MCF 10A (cell line): ENCODE measurements around the gene SFRP4. TPM values are rescaled to one million over a fixed set of nuclear protein-coding genes. Genes with fewer than 3 reads are reported as not detected.

Experiments used
- Bru-seq: library from RNA; stranded (reverse); fragments of 400-500 nt; gene quantifications from one replicate; lab custom pipeline; 2021; lab: Mats Ljungman, UMichigan
- BruChase-seq, 2 experiments: library from RNA; stranded (reverse); fragments of 400-500 nt; gene quantifications; one replicate each; lab custom pipeline; 2021; lab: Mats Ljungman, UMichigan
- BruUV-seq: library from RNA; stranded (reverse); fragments of 400-500 nt; replicated peaks from 2 replicates; lab custom pipeline; 2021; lab: Mats Ljungman, UMichigan
- CTCF ChIA-PET: fragments of 300-600 bp; sonication (Branson Sonifier 250); formaldehyde crosslinking; extraction: SDS; loops from one replicate; lab custom pipeline; 2021; ENCODE audit warnings: antibody characterized with exemption, inconsistent platforms; lab: Yijun Ruan, JAX
- POLR2A ChIA-PET: fragments of 300-600, 350-650 bp; sonication (Branson Sonifier 250); formaldehyde crosslinking; extraction: SDS; loops from one replicate; lab custom pipeline; 2020; ENCODE audit warnings: antibody characterized with exemption, inconsistent platforms; lab: Yijun Ruan, JAX
- DNase-seq: peaks from one replicate; pipeline ENCODE4 v3.0.0-alpha.2; 2018; ENCODE audit not compliant: unreplicated experiment
- H3K27ac Mint-ChIP-seq: one replicate; pipeline ENCODE4 v1.8.0; 2022; ENCODE audit warnings: mild to moderate bottlenecking, low read depth, mixed read lengths; ENCODE audit not compliant: unreplicated experiment
- H3K27me3 Mint-ChIP-seq: one replicate; pipeline ENCODE4 v1.8.0; 2022; ENCODE audit warnings: mixed read lengths; ENCODE audit not compliant: insufficient read depth, unreplicated experiment
- H3K36me3 Mint-ChIP-seq: one replicate; pipeline ENCODE4 v1.8.0; 2022; ENCODE audit warnings: mild to moderate bottlenecking, moderate library complexity, mixed read lengths; ENCODE audit not compliant: insufficient read depth, unreplicated experiment
- H3K4me1 Mint-ChIP-seq: one replicate; pipeline ENCODE4 v1.8.0; 2022; ENCODE audit warnings: mixed read lengths; ENCODE audit not compliant: insufficient read depth, unreplicated experiment
- H3K4me3 Mint-ChIP-seq: one replicate; pipeline ENCODE4 v1.8.0; 2022; ENCODE audit warnings: mild to moderate bottlenecking, moderate library complexity, mixed read lengths; ENCODE audit not compliant: unreplicated experiment
- H3K9me3 Mint-ChIP-seq: one replicate; pipeline ENCODE4 v1.8.0; 2022; ENCODE audit warnings: mixed read lengths; ENCODE audit not compliant: unreplicated experiment
- CTCF ChIP-seq: fragments of 200-600 bp; IDR thresholded peaks from one replicate; pipeline ENCODE4 v1.8.0; 2022; ENCODE audit warnings: antibody characterized with exemption, mild to moderate bottlenecking; ENCODE audit not compliant: unreplicated experiment
- intact Hi-C: fragments of 100-400 bp; cut with micrococcal nuclease; formaldehyde crosslinking; loops from 2 replicates; pipeline ENCODE4 v1.14.1; 2022
- long read RNA-seq: library from polyadenylated mRNA; stranded (forward); transcript quantifications from one replicate; pipeline ENCODE4 v2.0.0, GENCODE V29; 2022
- total RNA-seq: library from RNA; stranded (reverse); gene quantifications from 2 replicates; pipeline ENCODE4 v1.2.3, GENCODE V29; 2022

Gene SFRP4
- not detected in 2 replicates for total RNA-seq
- not detected for Bru-seq, nascent RNA
- not detected for BruChase-seq, experiment 1, labeled RNA remaining after a 6-hour chase
- BruChase-seq, experiment 2, labeled RNA remaining after a 2-hour chase = not detected
- long read RNA-seq = 0 reads

- ChIA-PET CTCF (interaction anchor here (0.6 to 3.6 kb wide), 21 partner anchors 7 to 1627 kb away, joined by 3 to 22 read pairs (median 3); no protein-coding TSS in a partner anchor), POLR2A (no interaction called here)
- H3K27ac Mint-ChIP-seq = no peak within 1 kb of the TSS
- H3K4me1 Mint-ChIP-seq = no peaks in the 10 kb centered on the region
- BruUV-seq = no TSS peak
- no peak within 1 kb of the TSS for H3K4me3 Mint-ChIP-seq
- no peaks in the 10 kb centered on the region for H3K9me3 Mint-ChIP-seq
- peak; percentile 56 for TF ChIP-seq CTCF
- peak; percentile 52 for DNase-seq
- intact Hi-C loops = no loop called here
- H3K36me3 Mint-ChIP-seq = peaks cover 6% of the 10 kb centered on the region
- peaks cover 38% of the 10 kb centered on the region for H3K27me3 Mint-ChIP-seq
Observed at GRCh38 chr7:37916673-37917660, at the start of gene SFRP4. TSS of gene SFRP4 (minus strand) at chr7:37916817. CDS start at chr7:37916537, 280 bp downstream.

- H3K9me3 Mint-ChIP-seq = no peaks in the 10 kb centered on the region
- H3K4me3 Mint-ChIP-seq = no peak overlapping the region
- H3K27ac Mint-ChIP-seq = no peak overlapping the region
- TF ChIP-seq CTCF = no peak
- no TSS peak for BruUV-seq
- H3K27me3 Mint-ChIP-seq = peaks cover 13% of the 10 kb centered on the region
- no peaks in the 10 kb centered on the region for H3K36me3 Mint-ChIP-seq
- ChIA-PET POLR2A (no interaction called here), CTCF (interaction anchor here (1.1 kb wide), 1 partner anchor 63 kb away, joined by 4 read pairs; no protein-coding TSS in a partner anchor)
- no peaks in the 10 kb centered on the region for H3K4me1 Mint-ChIP-seq
- DNase-seq = no peak
- intact Hi-C loops = no loop called here
Observed at GRCh38 chr7:37964196-37964595, 47.6 kb upstream of the SFRP4 start.

- Mint-ChIP-seq H3K4me1 (no peaks in the 10 kb centered on the region), H3K27ac (no peak overlapping the region), H3K36me3 (no peaks in the 10 kb centered on the region), H3K27me3 (peaks cover 13% of the 10 kb centered on the region), H3K9me3 (no peaks in the 10 kb centered on the region), H3K4me3 (no peak overlapping the region)
- ChIA-PET POLR2A (no interaction called here), CTCF (no interaction called here)
- DNase-seq = no peak
- no TSS peak for BruUV-seq
- intact Hi-C loops = no loop called here
- no peak for TF ChIP-seq CTCF
Observed at GRCh38 chr7:37961251-37961650, 44.6 kb upstream of the SFRP4 start.

- H3K4me3 Mint-ChIP-seq = no peak overlapping the region
- no TSS peak for BruUV-seq
- H3K36me3 Mint-ChIP-seq = no peaks in the 10 kb centered on the region
- ChIA-PET CTCF (no interaction called here), POLR2A (no interaction called here)
- H3K27me3 Mint-ChIP-seq = peaks cover 13% of the 10 kb centered on the region
- no peaks in the 10 kb centered on the region for H3K4me1 Mint-ChIP-seq
- no peaks in the 10 kb centered on the region for H3K9me3 Mint-ChIP-seq
- no peak for TF ChIP-seq CTCF
- H3K27ac Mint-ChIP-seq = no peak overlapping the region
- intact Hi-C loops = no loop called here
- DNase-seq = no peak
Observed at GRCh38 chr7:37960483-37960882, 43.9 kb upstream of the SFRP4 start.
